IMR-90 (cell line): Measurements from ENCODE around the gene SMIM7. TPM values are rescaled to one million over a fixed set of nuclear protein-coding genes. Genes with fewer than 3 reads are reported as not detected.

Source experiments
- ATAC-seq: fragments of 200-7000 bp; cut with Tn5 transposase; 2 replicates; pipeline ENCODE4 v1.9.1; 2020; ENCODE audit warnings: low read depth, mild to moderate bottlenecking, moderate library complexity
- BruUV-seq: library from RNA; stranded (reverse); fragments of 400-500 nt; replicated peaks from 2 replicates; lab custom pipeline; 2021; lab: Mats Ljungman, UMichigan
- CTCF ChIA-PET: fragments of 300-600 bp; formaldehyde crosslinking; extraction: SDS; loops from one replicate; lab custom pipeline; 2021; ENCODE audit warnings: antibody characterized with exemption; lab: Yijun Ruan, JAX
- POLR2A ChIA-PET: fragments of 300-600 bp; sonication (Branson Sonifier 250); formaldehyde crosslinking; loops from one replicate; lab custom pipeline; 2022; ENCODE audit warnings: antibody characterized with exemption; ENCODE audit not compliant: unreplicated experiment; lab: Charles Lee
- DNase-seq: peaks from one replicate; pipeline ENCODE4 v3.0.0; 2013
- H2AFZ ChIP-seq: replicated peaks from 2 replicates; pipeline ENCODE3; 2013; ENCODE audit warnings: low read length, mild to moderate bottlenecking; ENCODE audit not compliant: poor library complexity
- H2AK5ac ChIP-seq: 2 replicates; pipeline ENCODE4 v1.6.1; 2013; ENCODE audit warnings: low read depth, low read length, inconsistent platforms
- H2AK9ac ChIP-seq: replicated peaks from 2 replicates; pipeline ENCODE3; 2013; ENCODE audit warnings: mild to moderate bottlenecking, low read depth, low read length, moderate library complexity; ENCODE audit not compliant: poor library complexity
- H2BK120ac ChIP-seq: 2 replicates; pipeline ENCODE4 v1.6.1; 2013; ENCODE audit warnings: low read depth, low read length, inconsistent platforms
- H2BK15ac ChIP-seq: 3 replicates; pipeline ENCODE4 v1.6.1; 2013; ENCODE audit warnings: low read depth, low read length, inconsistent platforms
- H2BK20ac ChIP-seq: 2 replicates; pipeline ENCODE4 v1.6.1; 2013; ENCODE audit warnings: low read depth, mild to moderate bottlenecking, inconsistent platforms, low read length, moderate library complexity
- H2BK5ac ChIP-seq: 2 replicates; pipeline ENCODE4 v1.6.1; 2013; ENCODE audit warnings: mild to moderate bottlenecking, low read depth, low read length, inconsistent platforms; ENCODE audit not compliant: poor library complexity, severe bottlenecking
- H3K14ac ChIP-seq: replicated peaks from 2 replicates; pipeline ENCODE4 v1.6.1; 2013; ENCODE audit warnings: low read depth, low read length, inconsistent platforms
- H3K18ac ChIP-seq: 2 replicates; pipeline ENCODE4 v1.6.1; 2013; ENCODE audit warnings: low read depth, low read length, control low read depth
- H3K23ac ChIP-seq: 2 replicates; pipeline ENCODE4 v1.6.1; 2013; ENCODE audit warnings: low read depth, low read length, inconsistent platforms
- H3K27ac ChIP-seq: 2 replicates; pipeline ENCODE4 v1.5.1; 2013; ENCODE audit warnings: mild to moderate bottlenecking, control low read depth, low read length; ENCODE audit not compliant: insufficient read depth
- H3K27me3 ChIP-seq: 2 replicates; pipeline ENCODE4 v1.6.1; 2013; ENCODE audit warnings: low read length; ENCODE audit not compliant: control insufficient read depth, insufficient read depth
- H3K36me3 ChIP-seq: 2 replicates; pipeline ENCODE4 v1.6.1; 2013; ENCODE audit warnings: low read length, mixed read lengths; ENCODE audit not compliant: control insufficient read depth, insufficient read depth
- H3K4ac ChIP-seq: 2 replicates; pipeline ENCODE4 v1.6.1; 2013; ENCODE audit warnings: low read depth, low read length, inconsistent platforms
- H3K4me1 ChIP-seq: 2 replicates; pipeline ENCODE4 v1.6.1; 2013; ENCODE audit warnings: low read length, mixed read lengths; ENCODE audit not compliant: control insufficient read depth, insufficient read depth
- H3K4me2 ChIP-seq: 2 replicates; pipeline ENCODE4 v1.6.1; 2013; ENCODE audit warnings: low read depth, mild to moderate bottlenecking, control low read depth, low read length, moderate library complexity
- H3K4me3 ChIP-seq: 2 replicates; pipeline ENCODE4 v1.5.1; 2013; ENCODE audit warnings: low read depth, mild to moderate bottlenecking, control low read depth, low read length, moderate library complexity; ENCODE audit not compliant: insufficient read depth
- H3K56ac ChIP-seq: 2 replicates; pipeline ENCODE4 v1.6.1; 2013; ENCODE audit warnings: low read length, inconsistent platforms; ENCODE audit not compliant: insufficient read depth; ENCODE audit errors: extremely low read depth
- H3K79me1 ChIP-seq, 2 experiments: 2 replicates each; pipeline ENCODE4 v1.6.1; 2013; ENCODE audit warnings: low read length in 2 of 2, inconsistent platforms in 1 of 2, low read depth in 1 of 2
- H3K9ac ChIP-seq: 2 replicates; pipeline ENCODE4 v1.6.1; 2013; ENCODE audit warnings: low read depth, low read length, control low read depth
- H3K9me1 ChIP-seq: 2 replicates; pipeline ENCODE4 v1.6.1; 2013; ENCODE audit warnings: low read length, inconsistent platforms; ENCODE audit not compliant: insufficient read depth
- H3K9me3 ChIP-seq: 2 replicates; pipeline ENCODE4 v1.6.1; 2013; ENCODE audit warnings: low read length; ENCODE audit not compliant: control insufficient read depth, insufficient read depth
- H4K20me1 ChIP-seq: 2 replicates; pipeline ENCODE4 v1.6.1; 2013; ENCODE audit warnings: low read length, inconsistent platforms; ENCODE audit not compliant: insufficient read depth
- H4K5ac ChIP-seq: 2 replicates; pipeline ENCODE4 v1.6.1; 2013; ENCODE audit warnings: mild to moderate bottlenecking, low read depth, low read length, control low read depth
- H4K8ac ChIP-seq, 2 experiments: 2 replicates each; pipeline ENCODE4 v1.6.1; 2013; ENCODE audit warnings: low read depth in 2 of 2, low read length in 2 of 2, control low read depth in 1 of 2, inconsistent platforms in 1 of 2
- H4K91ac ChIP-seq: 2 replicates; pipeline ENCODE4 v1.6.1; 2013; ENCODE audit warnings: low read depth, low read length, inconsistent platforms; ENCODE audit not compliant: insufficient read depth
- CTCF ChIP-seq: conservative IDR thresholded peaks from 2 replicates; pipeline ENCODE4 v1.5.1; 2012; ENCODE audit warnings: mild to moderate bottlenecking, low read depth, low read length, improper control_type of control experiment
- USF2 ChIP-seq: fragments of 150-350 bp; IDR thresholded peaks from 2 replicates; pipeline ENCODE4 v1.6.1; 2017; ENCODE audit warnings: mild to moderate bottlenecking, antibody characterized with exemption, low read length, low read depth
- WGBS, 2 experiments: methylation state at CpG; one replicate each; pipeline versions ENCODE4 v1.1.5 to v1.1.7; 2013; ENCODE audit warnings: missing lambda C conversion rate in 2 of 2; ENCODE audit not compliant: insufficient read length in 1 of 2; ENCODE audit errors: extremely low coverage in 2 of 2; 5-methylcytosine and 5-hydroxymethylcytosine counted together
- dilution Hi-C: fragments of 300-500 bp; cut with HindIII; formaldehyde crosslinking; loops from one replicate; pipeline ENCODE4 v1.14.3; 2018; ENCODE audit warnings: low sequenced_read_pairs; ENCODE audit not compliant: unreplicated experiment
- in situ Hi-C: fragments of 300-500 bp; cut with MboI; formaldehyde crosslinking; loops from 3 replicates; pipeline ENCODE4 v1.14.3; 2019; ENCODE audit warnings: low sequenced_read_pairs, inconsistent platforms, mixed read lengths
- intact Hi-C: fragments of 100-400 bp; cut with micrococcal nuclease; formaldehyde crosslinking; loops from 2 replicates; pipeline ENCODE4 v1.10.0; 2022
- polyA plus RNA-seq, 3 experiments: library from polyadenylated mRNA; depleted of rRNA; stranded (reverse); fragments of >200 nt; gene quantifications; 2 replicates each; pipeline ENCODE4 v1.2.3, GENCODE V29; 2012; ENCODE audit warnings: low replicate concordance in 1 of 3
- total RNA-seq: library from RNA; depleted of rRNA; stranded (reverse); fragments of >200 nt; gene quantifications from 2 replicates; pipeline ENCODE4 v1.2.3, GENCODE V29; 2012

SMIM7 gene
- total and polyA plus RNA-seq, 2 of the 4 experiments (the other 2 are of a cell fraction), result 55.7 to 64.8 TPM

GRCh38 chr19:16598848-16599247 is 61.1 kb downstream of the SMIM7 start:
- CTCF ChIA-PET, result no interaction called here

More at GRCh38 chr19:16598848-16599247, 61.1 kb downstream of the SMIM7 start:
- WGBS, 2 experiments, result 100% methylated on average over 1 of the region's 4 CpGs; no CpG with 5 or more reads in 1 of the 2 experiments
- ATAC-seq, result no peak; the same call in 1 of the 2 replicates
- H3K4me2 ChIP-seq, result no peak overlapping the region
- BruUV-seq, result no TSS peak
- no peak overlapping the region for H2BK15ac ChIP-seq
- H3K9me3 ChIP-seq, result no peaks in the 10 kb centered on the region
- H3K56ac ChIP-seq, result no peak overlapping the region
- in situ Hi-C loops (no loop called here), intact Hi-C loops (no loop called here), dilution Hi-C loops (no loop called here)
- no peak overlapping the region for H3K23ac ChIP-seq
- TF ChIP-seq USF2 (no peak), CTCF (no peak)
- H3K14ac ChIP-seq, result no peak overlapping the region
- POLR2A ChIA-PET, result no interaction called here
- no peak overlapping the region for H2BK5ac ChIP-seq
- H2BK20ac ChIP-seq, result no peak overlapping the region
- no peak overlapping the region for H2AK9ac ChIP-seq
- H4K8ac ChIP-seq, result no peak overlapping the region
- no peak overlapping the region for H3K4ac ChIP-seq
- H2BK120ac ChIP-seq, result no peak overlapping the region
- no peak overlapping the region for H3K9ac ChIP-seq
- H3K27me3 ChIP-seq, result no peaks in the 10 kb centered on the region
- no peak overlapping the region for H3K27ac ChIP-seq
- H4K20me1 ChIP-seq, result peaks cover 100% of the 10 kb centered on the region
- no peak for DNase-seq
- H4K91ac ChIP-seq, result no peak overlapping the region
- H4K5ac ChIP-seq, result no peak overlapping the region
- no peak overlapping the region for H2AK5ac ChIP-seq
- H3K9me1 ChIP-seq, result peaks cover 49% of the 10 kb centered on the region
- H3K79me1 ChIP-seq, result peaks cover 27 to 96% of the 10 kb centered on the region in 2 experiments
- H3K36me3 ChIP-seq, result no peaks in the 10 kb centered on the region
- no peaks in the 10 kb centered on the region; the same call in 1 of the 2 replicates for H3K4me1 ChIP-seq
- no peak overlapping the region for H2AFZ ChIP-seq
- H3K4me3 ChIP-seq, result no peak overlapping the region
- H3K18ac ChIP-seq, result no peak overlapping the region
